ENCODE data around the gene SCFD2. TPM values are rescaled to one million over a fixed set of nuclear protein-coding genes. Genes with fewer than 3 reads are reported as not detected.

The SCFD2 gene
- total and polyA plus RNA-seq, 10 of the 15 experiments (the other 5 are each of a cell fraction or from before 2014, with no cell fraction given), result 4.8 to 37.6 (median 24.9) TPM

- WGBS (ENCODE audit: insufficient coverage, insufficient replicate concordance, low lambda C conversion rate, missing lambda C conversion rate), result 97% methylated on average over 10 of the region's 10 CpGs
- POLR2A ChIA-PET, result no interaction called here
- peak; percentile 67 for TF ChIP-seq NR2C1 (IDR thresholded peaks at IDR 0.05)
- no peak for TF ChIP-seq BCLAF1 (IDR thresholded peaks at IDR 0.05)
- Histone ChIP-seq H4K20me1 (ENCODE audit: control insufficient read depth, insufficient read depth) (no peaks in the 10 kb centered on the region), H3K9ac (ENCODE audit: control insufficient read depth, insufficient read depth, low read length) (no peak overlapping the region), H3K9me3 (replicated peaks; ENCODE audit: control insufficient read depth, insufficient read depth, low read length) (no peaks in the 10 kb centered on the region), H3K36me3 (ENCODE audit: control insufficient read depth in 2 of 2, insufficient read depth in 2 of 2, low read length in 1 of 2) (no peaks in the 10 kb centered on the region), H2AFZ (ENCODE audit: control insufficient read depth, low read depth, low read length) (no peak overlapping the region), H3K4me2 (ENCODE audit: control insufficient read depth, insufficient read depth) (no peak overlapping the region), H3K27ac (ENCODE audit: control insufficient read depth, insufficient read depth) (no peak overlapping the region), H3K4me1 (ENCODE audit: control insufficient read depth, insufficient read depth, low read length) (no peaks in the 10 kb centered on the region), H3K27me3 (replicated peaks in 1 of 2; ENCODE audit: control insufficient read depth in 2 of 2, insufficient read depth in 2 of 2, low read length in 1 of 2) (no peaks in the 10 kb centered on the region), H3K4me3 (no peak overlapping the region), H3K79me2 (ENCODE audit: control insufficient read depth, insufficient read depth, low read length) (no peaks in the 10 kb centered on the region)
- RAD21 ChIA-PET (ENCODE audit: unreplicated experiment), result no interaction called here
- FAIRE-seq, result no peak
- ATAC-seq, result peak; percentile 59; the same call in 2 of the 3 replicates
- in situ Hi-C loops (cut with MboI), result no loop called here
- CTCF ChIA-PET, result interaction anchor here (0.7 kb wide), 1 partner anchor 43 kb away, joined by 3 read pairs; no protein-coding TSS in a partner anchor
- no peak for DNase-seq (ENCODE audit: low read depth, low spot score)
- intact Hi-C loops (cut with micrococcal nuclease; ENCODE audit: unreplicated experiment), result no loop called here
- SMC1A ChIA-PET (ENCODE audit: uncharacterized antibody, unreplicated experiment), result no interaction called here
- no TSS peak for BruUV-seq (replicated peaks)
Measured at GRCh38 chr4:53122280-53123116, 243.4 kb downstream of the SCFD2 start.
